Large intestine (tissue), 3 donors: ENCODE measurements around the gene PIGV. TPM values are rescaled to one million over a fixed set of nuclear protein-coding genes. Genes with fewer than 3 reads are reported as not detected.

Experiments used
- DNase-seq, 2 donors: peaks; one replicate each; pipeline versions ENCODE4 v3.0.0 to v3.0.0-alpha.2; 2013
- H3K27ac ChIP-seq: one replicate; pipeline ENCODE4 v1.5.1; 2013; ENCODE audit warnings: low read length
- H3K27me3 ChIP-seq: 2 replicates; pipeline ENCODE4 v1.6.1; 2013; ENCODE audit warnings: low read length; ENCODE audit not compliant: control insufficient read depth, insufficient read depth
- H3K36me3 ChIP-seq: 2 replicates; pipeline ENCODE4 v1.6.1; 2013; ENCODE audit warnings: low read length; ENCODE audit not compliant: control insufficient read depth, insufficient read depth
- H3K4me1 ChIP-seq: one replicate; pipeline ENCODE4 v1.6.1; 2013; ENCODE audit warnings: low read length; ENCODE audit not compliant: control insufficient read depth, insufficient read depth
- H3K4me3 ChIP-seq: one replicate; pipeline ENCODE4 v1.5.1; 2013; ENCODE audit warnings: low read length
- H3K9me3 ChIP-seq: one replicate; pipeline ENCODE4 v1.6.1; 2013; ENCODE audit warnings: mild to moderate bottlenecking, low read depth, low read length, moderate library complexity; ENCODE audit not compliant: control insufficient read depth
- WGBS: methylation state at CpG from one replicate; pipeline ENCODE4 v1.1.5; 2013; ENCODE audit warnings: low lambda C conversion rate; ENCODE audit not compliant: insufficient coverage; 5-methylcytosine and 5-hydroxymethylcytosine counted together
- polyA plus RNA-seq: library from polyadenylated mRNA; unstranded; fragments of 120-200 nt; gene quantifications from one replicate; pipeline ENCODE4 v1.2.1, GENCODE V29; 2013

PIGV gene
- polyA plus RNA-seq, 1 donor = 15.6 TPM

DNA sequence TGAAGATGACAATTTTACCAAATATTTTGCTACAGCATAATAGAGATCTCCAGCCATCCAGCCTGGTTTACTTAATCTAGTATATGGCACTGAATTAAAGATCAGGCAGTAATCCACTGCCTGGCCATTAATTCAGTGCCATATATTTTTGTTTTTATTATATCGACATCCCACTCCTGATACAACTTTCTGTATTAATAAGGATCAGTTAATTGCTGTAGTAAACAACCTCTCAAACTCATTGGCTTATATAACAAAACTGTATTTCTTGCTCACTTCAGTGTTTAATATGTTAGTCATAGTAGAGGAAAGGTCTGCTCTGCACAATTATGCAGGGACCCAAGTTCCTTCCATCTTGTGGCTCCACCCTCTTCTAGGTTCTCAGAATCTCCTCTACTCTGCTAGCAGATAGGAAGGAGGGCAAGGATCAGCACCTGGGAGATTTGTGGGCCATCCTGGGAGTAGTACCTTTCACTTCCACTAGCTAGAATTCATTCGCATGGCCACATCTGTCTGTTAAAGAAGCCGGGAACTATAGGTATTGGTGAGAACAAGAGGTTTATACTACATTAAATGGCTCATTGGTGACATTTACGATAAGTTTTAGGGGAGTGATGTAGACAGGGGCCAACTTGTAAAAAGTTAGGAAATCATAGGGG is 35.1 kb downstream of the PIGV start:
- no peak for DNase-seq
- 100% methylated on average over 1 of the region's 4 CpGs for whole genome bisulfite sequencing
- H3K4me3 ChIP-seq = no peak overlapping the region
- H3K27ac ChIP-seq = no peak overlapping the region
- H3K4me1 ChIP-seq = peaks cover 15% of the 10 kb centered on the region
- no peaks in the 10 kb centered on the region for H3K27me3 ChIP-seq
- no peaks in the 10 kb centered on the region for H3K9me3 ChIP-seq
- no peaks in the 10 kb centered on the region for H3K36me3 ChIP-seq

- DNase-seq = no peak
- no peak overlapping the region for H3K27ac ChIP-seq
- WGBS = 97% methylated on average over 3 of the region's 3 CpGs
- H3K27me3 ChIP-seq = no peaks in the 10 kb centered on the region
- H3K36me3 ChIP-seq = no peaks in the 10 kb centered on the region
- no peaks in the 10 kb centered on the region for H3K9me3 ChIP-seq
- peaks cover 15% of the 10 kb centered on the region for H3K4me1 ChIP-seq
- H3K4me3 ChIP-seq = no peak overlapping the region
These were observed 37.0 kb downstream of the PIGV start for GRCh38 chr1:26824731-26825130.

DNA sequence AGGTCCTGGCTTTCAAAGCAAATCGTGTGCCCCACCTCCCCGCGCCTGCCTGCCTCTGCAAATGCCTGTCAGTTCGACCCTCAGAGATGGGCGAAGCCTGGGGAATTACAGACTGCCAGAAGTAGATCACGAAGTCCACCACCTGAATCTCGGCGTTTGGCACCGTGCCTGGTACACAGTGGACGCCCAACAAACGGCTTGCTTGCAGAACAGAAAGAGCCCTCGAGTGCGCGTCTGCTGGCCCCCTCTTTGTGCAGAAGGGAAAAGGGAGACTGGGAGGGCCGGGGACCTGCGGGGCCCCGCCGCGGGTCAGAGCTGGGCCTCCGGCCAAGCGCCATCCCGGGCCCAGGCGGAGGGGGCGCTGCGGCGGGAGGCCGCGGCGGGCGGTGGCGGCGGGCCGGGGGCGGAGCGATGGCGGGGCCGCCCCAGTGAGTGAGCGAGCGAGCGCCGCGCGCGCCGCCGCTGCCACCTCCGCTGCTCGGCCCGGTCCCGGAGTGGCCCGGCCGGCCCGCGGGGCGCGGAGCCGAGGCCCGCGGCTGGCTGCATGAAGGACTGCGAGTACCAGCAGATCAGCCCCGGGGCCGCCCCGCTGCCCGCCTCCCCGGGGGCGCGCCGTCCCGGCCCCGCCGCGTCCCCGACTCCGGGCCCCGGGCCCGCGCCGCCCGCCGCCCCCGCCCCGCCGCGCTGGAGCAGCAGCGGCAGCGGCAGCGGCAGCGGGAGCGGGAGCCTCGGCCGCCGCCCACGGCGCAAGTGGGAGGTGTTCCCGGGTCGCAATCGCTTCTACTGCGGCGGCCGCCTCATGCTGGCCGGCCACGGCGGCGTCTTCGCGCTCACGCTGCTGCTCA is 38.7 kb downstream of the PIGV start, which contains the start of gene ZDHHC18:
Gene ZDHHC18, plus strand, starts transcription at position 428 of the 845 bp plus-strand sequence. Its CDS starts 117 bp downstream, at position 545.
- WGBS = no CpG with 5 or more reads among the region's 107 CpGs
- peaks cover 2% of the 10 kb centered on the region for H3K36me3 ChIP-seq
- H3K4me3 ChIP-seq = peak within 1 kb of the TSS; percentile 71
- H3K4me1 ChIP-seq = peaks cover 15% of the 10 kb centered on the region
- no peaks in the 10 kb centered on the region for H3K9me3 ChIP-seq
- peak; percentile 46 to 83 for DNase-seq
- H3K27me3 ChIP-seq = no peaks in the 10 kb centered on the region
- H3K27ac ChIP-seq = peak within 1 kb of the TSS; percentile 17

DNA sequence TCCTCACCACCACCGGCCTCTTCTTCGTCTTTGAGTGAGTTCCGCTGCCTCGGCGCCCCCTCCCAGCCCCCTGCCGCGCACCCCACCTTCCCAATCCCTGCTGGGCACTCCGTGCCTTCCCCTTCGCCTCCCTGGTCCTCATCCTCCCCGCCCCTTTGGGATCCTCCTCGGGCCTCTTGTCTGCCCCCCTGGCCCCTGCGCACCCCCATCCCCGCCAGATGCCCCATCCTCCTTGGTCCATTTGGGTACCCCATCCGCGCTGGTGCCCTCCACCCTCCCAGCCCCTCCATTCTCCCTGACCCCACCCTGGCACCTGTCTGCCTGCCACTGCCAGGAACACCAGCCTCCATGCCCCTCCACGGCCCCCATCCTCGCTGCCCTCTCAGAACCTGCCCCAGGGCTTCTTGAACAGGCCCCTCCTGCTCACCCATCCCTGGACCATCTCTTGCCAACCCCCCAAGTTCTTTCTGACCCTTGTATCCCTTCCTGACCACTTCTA is 39.4 kb downstream of the PIGV start:
- Histone ChIP-seq H3K27me3 (no peaks in the 10 kb centered on the region), H3K4me3 (peak overlapping the region; percentile 64), H3K27ac (no peak overlapping the region), H3K36me3 (peaks cover 8% of the 10 kb centered on the region), H3K9me3 (no peaks in the 10 kb centered on the region), H3K4me1 (peaks cover 15% of the 10 kb centered on the region)
- no CpG with 5 or more reads among the region's 17 CpGs for WGBS
- DNase-seq = no peak

- H3K9me3 ChIP-seq = no peaks in the 10 kb centered on the region
- peaks cover 13% of the 10 kb centered on the region for H3K36me3 ChIP-seq
- H3K4me3 ChIP-seq = peak overlapping the region; percentile 64
- no peak overlapping the region for H3K27ac ChIP-seq
- no peaks in the 10 kb centered on the region for H3K27me3 ChIP-seq
- DNase-seq = no peak
- WGBS = 40% methylated on average over 3 of the region's 11 CpGs
- H3K4me1 ChIP-seq = peaks cover 15% of the 10 kb centered on the region
These were observed 39.9 kb downstream of the PIGV start for GRCh38 chr1:26827663-26828062.

GRCh38 chr1:26828411-26828991 is 40.8 kb downstream of the PIGV start:
- WGBS = 60% methylated on average over 1 of the region's 4 CpGs
- H3K36me3 ChIP-seq = peaks cover 20% of the 10 kb centered on the region
- peaks cover 15% of the 10 kb centered on the region for H3K4me1 ChIP-seq
- no peak overlapping the region for H3K27ac ChIP-seq
- no peaks in the 10 kb centered on the region for H3K27me3 ChIP-seq
- H3K4me3 ChIP-seq = no peak overlapping the region
- no peaks in the 10 kb centered on the region for H3K9me3 ChIP-seq
- DNase-seq = no peak

DNA sequence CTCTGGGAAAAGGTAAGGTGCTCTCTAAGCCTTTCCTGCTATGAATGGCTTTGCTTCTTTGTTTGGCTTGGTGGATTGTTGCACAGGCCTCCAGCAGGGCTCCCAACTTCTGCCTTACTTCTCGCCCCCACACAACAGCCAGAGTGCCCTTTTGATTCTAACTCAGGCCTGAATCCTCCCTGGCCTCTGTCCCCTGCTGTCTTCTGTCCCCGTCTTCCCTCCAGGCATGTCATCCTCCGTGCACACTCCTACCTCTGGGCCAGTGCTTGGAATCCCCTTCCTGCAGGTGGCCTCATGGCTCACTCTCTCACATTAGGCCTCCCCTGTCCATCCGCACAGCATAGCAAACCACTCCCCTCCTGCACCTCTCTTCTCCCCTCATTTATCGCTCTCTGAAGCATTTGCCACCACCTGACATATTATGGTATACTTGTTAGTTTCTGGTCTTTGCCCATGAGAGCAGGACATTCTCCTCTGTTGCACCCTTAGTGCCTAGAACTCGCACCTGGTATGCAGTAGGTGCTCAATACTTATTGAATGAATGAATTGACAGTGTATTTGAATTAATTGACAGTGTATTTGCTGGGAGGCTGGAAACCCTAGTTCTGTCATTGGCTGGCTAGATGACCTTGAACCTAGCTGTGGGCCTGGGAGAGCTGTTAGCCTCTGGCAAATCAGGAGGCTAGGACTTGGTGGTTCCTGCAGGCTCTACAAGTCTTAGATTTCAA is 41.6 kb downstream of the PIGV start:
- Histone ChIP-seq H3K4me3 (no peak overlapping the region), H3K27me3 (no peaks in the 10 kb centered on the region), H3K9me3 (no peaks in the 10 kb centered on the region), H3K4me1 (peaks cover 15% of the 10 kb centered on the region), H3K36me3 (peaks cover 27% of the 10 kb centered on the region), H3K27ac (no peak overlapping the region)
- DNase-seq = no peak
- 100% methylated on average over 1 of the region's 6 CpGs for WGBS

- Histone ChIP-seq H3K9me3 (no peaks in the 10 kb centered on the region), H3K4me3 (no peak overlapping the region), H3K36me3 (peaks cover 39% of the 10 kb centered on the region), H3K4me1 (peaks cover 9% of the 10 kb centered on the region), H3K27ac (no peak overlapping the region), H3K27me3 (no peaks in the 10 kb centered on the region)
- WGBS = no CpG with 5 or more reads among the region's 3 CpGs
- no peak for DNase-seq
These were observed 43.3 kb downstream of the PIGV start for GRCh38 chr1:26831059-26831458.

DNA sequence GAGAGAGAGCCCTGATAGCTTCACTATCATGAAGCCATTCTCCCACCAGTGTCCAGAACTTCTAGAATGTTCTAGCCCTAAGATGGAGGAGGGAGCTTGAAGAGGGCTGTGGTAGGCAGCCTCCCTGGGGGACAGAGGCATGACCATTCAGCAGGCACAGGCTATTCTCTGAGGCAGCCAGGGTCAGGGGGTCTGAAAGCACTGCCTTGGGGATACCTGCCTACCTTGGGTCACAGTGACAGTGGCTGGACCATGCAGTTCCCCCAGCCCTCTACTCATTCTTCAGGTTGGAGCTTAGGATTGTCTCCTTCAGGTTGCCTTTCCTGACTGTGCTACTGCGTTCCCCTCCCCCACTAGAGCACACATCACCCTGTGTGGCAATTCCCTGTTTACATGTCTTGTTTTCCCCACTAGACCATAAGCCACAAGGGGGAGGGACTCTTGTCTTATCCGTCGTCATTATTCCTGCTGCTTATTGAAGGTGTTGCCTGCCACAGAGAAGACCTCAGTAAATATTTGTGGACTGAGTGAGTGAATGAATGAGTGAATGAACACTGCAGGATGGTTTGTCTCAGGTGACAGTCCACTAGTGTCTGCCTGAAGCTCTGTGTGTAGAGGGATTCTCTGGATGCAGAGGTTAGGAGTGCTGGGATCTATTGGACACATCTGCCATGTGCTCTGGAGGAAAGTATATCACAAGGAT is 43.9 kb downstream of the PIGV start:
- Histone ChIP-seq H3K4me1 (peaks cover 7% of the 10 kb centered on the region), H3K9me3 (no peaks in the 10 kb centered on the region), H3K27me3 (no peaks in the 10 kb centered on the region), H3K36me3 (peaks cover 39% of the 10 kb centered on the region), H3K27ac (no peak overlapping the region), H3K4me3 (no peak overlapping the region)
- DNase-seq = no peak
- no CpG with 5 or more reads among the region's 3 CpGs for WGBS
